NCI-H82 treated with DMSO at 0.1 percent for 48 hours (cell line): ENCODE measurements around the gene PYCARD.
"Not testable (repeated sequence)": the region's sequence is repeated elsewhere in the genome, so short reads cannot be mapped to it uniquely, and the experiment has no call there.

Experiments used
- DNase-seq: peaks from one replicate; lab custom pipeline; 2025; ENCODE audit not compliant: unreplicated experiment; lab: John Stamatoyannopoulos, UW

PYCARD gene

DNA sequence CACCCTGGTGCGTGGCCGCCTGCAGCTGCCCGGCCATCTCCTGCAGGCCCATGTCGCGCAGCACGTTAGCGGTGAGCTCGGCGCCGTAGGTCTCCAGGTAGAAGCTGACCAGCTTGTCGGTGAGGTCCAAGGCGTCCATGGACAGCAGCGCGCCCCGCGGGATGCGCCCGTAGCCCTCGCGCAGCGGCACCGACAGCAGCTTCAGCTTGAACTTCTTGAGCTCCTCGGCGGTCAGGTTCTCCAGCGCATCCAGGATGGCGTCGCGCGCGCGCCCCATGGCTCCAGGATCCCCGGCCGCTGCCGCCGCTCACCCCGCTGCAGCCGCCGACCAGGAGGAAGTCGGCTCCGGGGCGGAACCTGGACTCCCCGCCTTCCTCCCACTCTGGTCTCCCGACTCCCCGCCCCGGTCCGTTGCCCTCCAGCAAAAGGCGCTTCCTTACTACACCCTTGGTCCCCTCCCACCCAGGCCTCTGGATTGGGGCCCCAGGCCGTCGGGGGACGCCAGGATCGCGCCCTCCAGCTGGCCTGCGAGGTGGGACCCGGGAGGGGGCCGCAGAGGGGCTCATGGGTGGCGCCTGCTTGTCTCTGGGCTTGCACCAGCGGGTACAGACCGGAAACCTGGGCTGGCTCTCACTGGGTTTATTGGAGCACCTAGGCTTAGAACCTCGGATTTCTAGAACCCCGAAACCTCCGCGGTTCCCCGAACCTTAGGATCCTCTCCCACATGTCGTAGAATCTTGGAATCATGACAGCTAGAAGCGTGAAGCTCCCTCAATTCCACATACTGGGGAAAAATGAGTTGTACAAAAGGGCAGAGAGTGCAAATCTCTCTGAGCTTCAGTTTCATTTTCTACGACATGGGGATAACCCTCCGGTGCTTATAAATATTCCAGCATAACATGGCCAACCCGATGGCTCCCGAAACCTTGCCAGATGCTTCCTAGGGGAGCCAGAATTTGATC, at the start of gene PYCARD:
TSS of gene PYCARD (minus strand) at position 347 of the 962 bp plus-strand sequence. CDS start at position 277, 70 bp downstream.
- no peak for DNase-seq

DNA sequence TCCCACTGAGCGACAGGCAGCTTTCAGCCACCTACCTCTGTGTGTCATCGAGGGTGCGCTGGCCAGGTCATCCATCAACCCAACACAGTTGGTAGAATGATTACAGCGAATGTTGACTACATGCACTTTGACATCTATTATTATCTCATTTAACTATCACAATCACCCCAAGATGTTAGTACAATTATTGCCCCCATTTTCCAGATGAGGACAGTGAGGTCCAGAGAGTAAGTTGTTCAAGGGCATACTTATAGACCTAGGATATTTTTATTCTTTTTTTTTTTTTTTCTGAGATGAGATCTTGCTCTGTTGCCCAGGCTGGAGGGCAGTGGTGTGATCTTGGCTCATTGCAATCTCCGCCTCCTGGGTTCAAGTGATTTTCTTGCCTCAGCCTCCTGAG, 48.9 kb upstream of the PYCARD start:
- no peak for DNase-seq

DNA sequence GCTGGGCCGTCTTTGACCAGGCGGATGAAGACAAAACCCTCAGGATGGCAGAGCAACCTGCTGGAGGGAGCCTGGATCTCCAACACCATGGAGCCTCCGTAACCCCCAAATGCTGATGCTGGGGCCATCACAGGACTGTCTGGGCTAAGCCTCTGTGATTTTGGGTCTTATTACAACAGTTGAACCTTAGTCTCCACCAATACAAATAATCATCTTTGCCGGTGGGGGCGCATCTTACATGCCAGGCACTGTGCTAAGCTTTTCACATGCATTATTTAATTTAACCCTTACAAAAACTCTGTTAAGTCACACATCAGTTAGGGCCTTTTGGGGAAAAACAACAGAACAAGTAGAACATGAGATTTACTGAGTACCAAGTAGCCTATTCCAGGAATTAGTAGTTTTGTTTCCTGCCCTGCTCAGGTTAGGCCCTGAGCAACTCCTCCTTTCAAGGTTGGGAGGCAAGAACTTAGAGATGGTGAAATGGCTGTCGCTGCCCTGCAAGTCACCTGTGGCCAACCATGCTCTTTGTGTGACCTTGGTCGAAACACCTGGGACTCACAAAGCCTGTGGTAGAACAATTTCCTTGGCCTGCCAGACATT, 48.3 kb upstream of the PYCARD start:
- no peak for DNase-seq

DNA sequence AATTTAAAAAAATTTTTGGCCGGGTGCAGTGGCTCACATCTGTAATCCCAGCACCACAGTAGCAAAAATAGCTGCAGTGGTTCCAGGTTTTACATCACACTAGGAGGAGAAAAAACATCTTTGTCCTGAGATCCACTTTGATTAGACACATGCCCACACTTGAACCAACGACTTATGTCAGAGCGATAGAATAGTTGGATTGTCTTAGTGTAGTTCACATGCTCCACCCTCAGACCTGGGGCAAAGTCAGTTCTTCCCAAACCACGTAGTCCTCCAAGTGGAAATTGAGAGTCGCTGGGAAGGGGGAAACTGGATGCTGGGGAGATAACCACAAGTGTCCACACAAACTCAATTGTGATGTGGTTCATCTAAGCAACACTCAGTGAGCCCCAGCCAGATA, 45.8 kb upstream of the PYCARD start:
- DNase-seq, result no peak

DNA sequence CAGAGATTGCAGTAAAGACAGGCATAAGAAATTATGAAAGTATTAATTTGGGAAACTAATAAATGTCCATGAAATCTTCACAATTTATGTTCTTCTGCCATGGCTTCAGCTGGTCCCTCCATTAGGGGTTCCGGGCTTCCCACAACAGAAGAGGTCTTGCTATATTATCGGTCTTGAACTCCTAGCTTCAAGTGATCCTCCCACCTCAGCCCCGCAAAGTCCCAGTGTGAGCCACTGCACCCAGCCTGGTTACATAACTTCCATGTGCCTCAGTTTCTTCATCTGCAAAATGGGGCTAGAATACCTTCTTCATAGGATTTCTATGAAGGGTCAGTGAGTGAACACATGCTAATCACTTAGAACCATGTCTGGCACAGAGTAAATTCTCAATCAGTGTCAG, 43.7 kb upstream of the PYCARD start:
- no peak for DNase-seq

DNA sequence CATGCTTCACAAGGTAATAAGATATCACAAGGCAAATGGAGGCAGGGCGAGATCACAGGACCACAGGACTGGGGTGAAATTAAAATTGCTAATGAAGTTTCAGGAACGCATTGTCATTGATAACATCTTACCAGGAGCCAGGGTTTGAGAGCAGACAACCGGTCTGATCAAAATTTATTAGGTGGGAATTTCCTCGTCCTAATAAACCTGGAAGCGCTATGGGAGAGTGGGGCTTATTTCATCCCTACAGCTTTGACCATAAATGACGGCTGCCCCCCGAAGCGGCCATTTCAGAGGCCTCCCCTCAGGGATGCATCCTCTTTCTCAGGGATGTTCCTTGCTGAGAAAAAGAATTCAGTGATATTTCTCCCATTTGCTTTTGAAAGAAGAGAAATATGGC, 43.0 kb upstream of the PYCARD start:
- DNase-seq, result not testable (repeated sequence)

DNA sequence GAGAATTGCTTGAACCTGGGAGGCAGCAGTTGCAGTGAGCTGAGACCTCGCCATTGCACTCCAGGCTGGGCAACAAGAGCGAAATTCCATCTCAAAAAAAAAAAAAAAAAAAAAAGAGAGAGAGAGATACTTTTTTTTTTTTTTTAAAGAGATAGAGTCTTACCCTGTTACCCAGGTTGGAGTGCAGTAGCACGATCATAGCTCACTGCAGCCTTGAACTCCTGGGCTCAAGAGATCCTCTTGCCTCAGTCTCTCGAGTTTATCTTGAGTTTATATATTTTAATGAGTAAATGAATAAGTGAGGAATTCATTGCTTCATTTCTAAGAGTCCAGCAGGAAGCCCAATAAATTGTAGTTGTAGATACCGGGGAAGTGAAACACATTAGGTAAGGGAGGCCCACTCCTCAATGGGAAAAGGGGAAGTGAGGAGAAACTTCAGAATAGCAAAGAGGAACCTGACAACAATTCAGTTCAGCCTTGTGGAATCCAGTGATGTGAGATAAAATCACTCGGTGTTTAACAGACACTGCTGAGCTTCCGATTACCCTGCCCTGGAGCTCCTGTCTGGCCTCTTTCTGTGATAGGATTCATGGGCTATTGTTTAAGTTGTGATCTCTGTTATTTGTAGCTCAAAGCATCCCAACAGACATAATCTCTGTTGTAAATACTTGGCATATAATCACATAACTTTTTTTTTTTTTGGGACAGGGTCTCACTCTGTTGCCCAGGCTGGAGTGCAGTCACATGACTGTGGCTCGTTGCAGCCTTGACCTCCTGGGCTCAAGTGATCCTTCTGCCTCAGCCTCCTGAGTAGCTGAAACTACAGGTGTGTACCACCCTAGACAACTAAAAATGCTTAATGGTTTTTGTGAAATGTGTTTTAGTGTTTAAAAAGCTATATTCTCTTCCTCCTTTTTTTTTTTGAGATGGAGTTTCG, 41.4 kb upstream of the PYCARD start:
- no peak for DNase-seq

DNA sequence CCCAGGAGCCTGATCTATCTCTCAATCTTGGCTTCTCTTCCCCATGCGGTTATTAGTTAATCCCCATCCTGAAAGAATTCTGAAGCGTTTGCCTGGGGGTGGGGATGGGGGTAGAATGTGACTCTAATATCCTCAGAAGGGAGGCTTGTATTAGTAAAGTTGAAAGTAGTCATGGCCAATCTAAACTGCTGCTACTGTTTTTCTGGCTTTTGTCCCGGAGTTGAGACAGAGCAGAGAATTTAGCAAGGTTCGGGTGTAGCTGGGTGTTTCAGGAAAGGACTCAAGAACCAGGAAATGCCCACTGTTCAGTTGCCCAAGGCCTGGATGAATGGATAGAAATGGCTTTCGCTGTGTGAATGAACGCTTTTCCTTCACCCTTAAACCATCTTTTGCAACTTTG, 39.6 kb upstream of the PYCARD start:
- DNase-seq, result no peak

DNA sequence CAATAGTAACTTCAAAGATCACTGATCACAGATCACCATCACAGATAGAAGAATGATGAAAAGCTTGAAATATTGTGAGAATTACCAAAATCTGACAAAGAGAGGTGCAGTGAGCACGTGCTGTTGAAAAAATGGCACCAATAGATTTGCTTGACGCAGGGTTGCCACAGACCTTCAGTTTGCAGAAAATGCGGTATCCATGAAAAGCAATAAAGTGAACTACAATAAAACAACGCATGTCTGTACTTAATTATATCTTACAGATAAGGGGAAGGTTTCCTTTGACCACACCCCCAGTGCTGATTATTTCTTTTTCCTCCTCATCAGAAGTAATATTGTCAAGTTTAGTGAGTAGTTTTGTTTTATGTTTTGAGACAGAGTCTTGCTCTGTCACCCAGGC, 35.5 kb upstream of the PYCARD start:
- no peak for DNase-seq

DNA sequence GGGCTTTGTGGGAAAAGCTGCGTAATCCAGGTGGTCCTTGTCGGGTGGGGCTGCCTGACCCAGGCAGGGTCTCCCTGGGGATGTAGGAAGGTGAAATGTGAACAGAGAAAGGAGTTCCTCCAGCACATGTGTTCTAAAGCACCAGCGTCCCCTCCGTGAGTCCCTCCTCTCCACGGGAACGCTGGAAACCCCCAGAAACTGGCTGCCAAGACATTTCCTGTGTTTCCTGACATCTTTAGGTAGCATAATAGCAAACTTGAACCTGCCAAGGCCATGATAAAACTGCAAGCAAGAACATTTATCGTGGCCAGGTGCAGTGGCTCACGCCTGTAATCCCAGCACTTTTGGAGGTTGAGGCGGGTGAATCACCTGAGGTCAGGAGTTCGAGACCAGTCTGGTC, 26.9 kb upstream of the PYCARD start:
- DNase-seq, result no peak

DNA sequence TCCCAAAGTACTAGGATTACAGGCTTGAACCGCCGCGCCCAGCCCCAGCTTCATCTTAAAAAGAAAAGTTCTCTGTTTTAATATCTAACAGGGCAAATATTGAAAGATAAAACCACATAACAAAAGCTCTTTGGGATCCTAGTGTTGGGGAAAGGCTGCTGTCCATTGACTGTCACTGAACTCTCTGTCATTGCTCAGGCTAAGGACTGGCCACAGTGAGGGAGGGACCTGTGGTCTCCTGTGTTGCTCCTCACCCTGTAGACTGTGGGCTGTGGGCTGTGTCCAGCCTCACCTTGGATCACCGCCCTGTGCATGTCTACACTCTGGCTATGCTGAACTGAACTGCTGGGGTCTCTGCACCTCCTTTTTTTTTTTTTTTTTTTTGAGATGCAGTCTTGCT, 25.6 kb upstream of the PYCARD start:
- DNase-seq, result no peak

DNA sequence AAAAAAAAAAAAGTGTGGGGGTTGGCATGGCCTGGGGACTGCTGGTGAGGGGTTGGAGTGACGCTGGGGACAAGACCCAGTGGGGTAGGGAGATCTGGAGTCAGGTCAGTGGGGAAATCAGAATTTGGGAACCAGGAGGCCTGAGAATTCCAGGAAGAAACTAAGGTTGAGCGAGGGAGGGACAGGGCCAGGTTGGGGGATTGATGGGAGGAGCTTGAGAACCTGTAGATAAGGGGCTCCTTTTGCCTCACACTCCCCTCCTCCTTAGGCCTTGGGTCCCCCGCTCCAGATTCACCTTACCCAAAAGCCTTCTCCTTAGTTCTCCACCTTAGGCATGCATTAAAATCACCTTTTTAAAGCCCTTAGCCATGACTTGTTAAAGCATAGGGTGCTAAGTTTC, 22.6 kb upstream of the PYCARD start:
- DNase-seq, result no peak

DNA sequence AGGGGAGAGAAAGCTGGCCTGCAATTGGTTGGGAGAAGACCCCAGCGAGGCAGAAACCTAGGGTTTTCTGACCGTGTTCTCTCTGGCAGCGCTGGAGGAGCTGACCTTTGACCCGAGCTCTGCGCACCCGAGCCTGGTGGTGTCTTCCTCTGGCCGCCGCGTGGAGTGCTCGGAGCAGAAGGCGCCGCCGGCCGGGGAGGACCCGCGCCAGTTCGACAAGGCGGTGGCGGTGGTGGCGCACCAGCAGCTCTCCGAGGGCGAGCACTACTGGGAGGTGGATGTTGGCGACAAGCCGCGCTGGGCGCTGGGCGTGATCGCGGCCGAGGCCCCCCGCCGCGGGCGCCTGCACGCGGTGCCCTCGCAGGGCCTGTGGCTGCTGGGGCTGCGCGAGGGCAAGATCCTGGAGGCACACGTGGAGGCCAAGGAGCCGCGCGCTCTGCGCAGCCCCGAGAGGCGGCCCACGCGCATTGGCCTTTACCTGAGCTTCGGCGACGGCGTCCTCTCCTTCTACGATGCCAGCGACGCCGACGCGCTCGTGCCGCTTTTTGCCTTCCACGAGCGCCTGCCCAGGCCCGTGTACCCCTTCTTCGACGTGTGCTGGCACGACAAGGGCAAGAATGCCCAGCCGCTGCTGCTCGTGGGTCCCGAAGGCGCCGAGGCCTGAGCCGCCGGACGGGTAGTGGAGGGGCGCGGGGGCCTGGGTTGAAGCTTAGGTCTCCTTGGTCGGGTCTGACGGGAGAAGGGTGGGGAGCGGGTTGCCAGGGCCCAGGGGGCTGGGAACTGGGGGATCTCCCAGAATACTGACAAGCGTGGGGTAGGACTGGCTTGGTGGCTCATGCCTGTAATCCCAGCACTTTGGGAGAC, 21.8 kb upstream of the PYCARD start:
- no peak for DNase-seq

DNA sequence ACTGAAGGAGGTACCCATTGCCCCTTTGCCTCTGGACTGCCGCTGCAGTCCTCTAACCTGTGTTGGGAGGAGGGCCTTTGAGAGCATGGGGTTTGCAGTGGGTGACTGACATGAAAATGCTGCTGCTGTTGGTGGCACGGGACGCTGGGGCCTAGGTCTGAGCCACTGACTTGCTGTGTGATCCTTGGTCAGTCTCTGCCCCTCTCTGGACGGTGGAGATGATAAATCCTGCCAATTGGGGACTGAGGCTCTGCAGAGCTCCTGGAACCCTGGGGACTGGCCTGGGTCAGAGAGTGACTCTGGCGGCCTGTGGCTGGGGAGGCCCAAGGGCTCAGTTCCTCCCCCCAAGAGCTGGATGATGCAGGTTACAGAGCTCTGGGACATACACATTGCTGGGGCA, 20.5 kb upstream of the PYCARD start:
- no peak for DNase-seq

DNA sequence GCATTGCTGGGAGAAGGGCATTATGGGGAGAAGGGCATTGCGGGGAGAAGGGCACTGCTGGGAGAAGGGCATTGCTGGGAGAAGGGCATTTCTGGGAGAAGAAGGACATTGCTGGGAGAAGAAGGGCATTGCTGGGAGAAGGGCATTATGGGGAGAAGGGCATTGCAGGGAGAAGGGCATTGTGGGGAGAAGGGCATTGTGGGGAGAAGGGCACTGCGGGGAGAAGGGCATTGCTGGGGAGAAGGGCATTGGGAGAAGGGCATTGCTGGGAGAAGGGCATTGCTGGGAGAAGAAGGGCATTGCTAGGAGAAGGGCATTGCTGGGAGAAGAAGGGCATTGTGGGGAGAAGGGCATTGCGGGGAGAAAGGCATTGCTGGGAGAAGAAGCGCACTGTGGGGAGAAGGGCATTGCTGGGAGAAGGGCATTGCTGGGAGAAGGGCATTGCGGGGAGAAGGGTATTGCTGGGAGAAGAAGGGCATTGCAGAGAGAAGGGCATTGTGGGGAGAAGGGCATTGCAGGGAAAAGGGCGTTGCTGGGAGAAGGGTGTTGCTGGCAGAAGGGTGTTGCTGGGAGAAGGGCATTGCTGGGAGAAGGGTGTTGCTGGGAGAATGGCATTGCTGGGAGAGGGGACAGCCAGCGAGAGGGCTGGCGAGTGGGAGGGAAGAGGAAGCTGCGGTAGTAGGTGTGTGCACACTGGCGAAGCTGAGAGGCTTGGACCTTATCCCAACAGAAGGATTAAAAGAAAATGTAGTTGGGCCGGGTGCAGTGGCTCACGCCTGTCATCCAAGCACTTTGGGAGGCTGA, 19.0 kb upstream of the PYCARD start:
- no peak for DNase-seq

DNA sequence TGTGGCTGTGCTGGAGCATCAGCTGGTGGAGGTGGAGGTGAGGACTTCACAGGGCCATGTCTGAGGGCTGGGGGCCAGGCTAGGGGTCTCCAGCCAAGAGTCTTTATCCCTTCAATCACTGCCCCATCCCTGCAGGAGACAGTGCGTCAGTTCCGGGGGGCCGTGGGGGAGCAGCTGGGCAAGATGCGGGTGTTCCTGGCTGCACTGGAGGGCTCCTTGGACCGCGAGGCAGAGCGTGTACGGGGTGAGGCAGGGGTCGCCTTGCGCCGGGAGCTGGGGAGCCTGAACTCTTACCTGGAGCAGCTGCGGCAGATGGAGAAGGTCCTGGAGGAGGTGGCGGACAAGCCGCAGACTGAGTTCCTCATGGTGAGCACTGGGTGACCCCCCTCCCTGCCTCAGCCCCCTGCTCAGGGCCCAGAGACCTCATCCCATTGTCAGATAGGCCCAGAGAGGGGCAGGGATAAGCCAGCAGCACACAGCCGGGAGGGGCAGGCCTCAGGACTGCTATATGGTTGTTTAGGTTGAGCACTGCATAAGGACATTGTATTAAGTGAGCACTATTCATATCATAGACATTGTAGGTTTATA, 16.7 kb upstream of the PYCARD start:
- no peak for DNase-seq

DNA sequence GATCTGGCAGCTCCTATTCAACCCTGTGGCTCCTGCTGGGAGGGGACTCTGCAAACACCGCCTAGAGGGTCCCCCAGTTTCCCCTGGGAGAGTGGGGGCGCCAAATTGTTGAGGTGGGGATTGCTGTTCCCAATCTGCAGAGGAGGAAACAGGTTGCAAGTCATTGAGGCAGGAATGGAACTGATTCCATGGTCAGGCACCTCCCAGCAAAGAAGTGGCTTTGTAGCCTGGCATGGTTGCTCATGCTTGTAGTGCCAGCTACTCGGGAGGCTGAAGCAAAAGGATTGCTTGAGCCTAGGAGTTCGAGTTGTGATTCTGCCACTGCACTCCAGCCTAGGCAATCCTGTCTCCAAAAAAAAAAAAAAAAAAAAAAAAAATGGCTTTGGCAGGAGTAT, 14.6 kb upstream of the PYCARD start:
- DNase-seq, result no peak

DNA sequence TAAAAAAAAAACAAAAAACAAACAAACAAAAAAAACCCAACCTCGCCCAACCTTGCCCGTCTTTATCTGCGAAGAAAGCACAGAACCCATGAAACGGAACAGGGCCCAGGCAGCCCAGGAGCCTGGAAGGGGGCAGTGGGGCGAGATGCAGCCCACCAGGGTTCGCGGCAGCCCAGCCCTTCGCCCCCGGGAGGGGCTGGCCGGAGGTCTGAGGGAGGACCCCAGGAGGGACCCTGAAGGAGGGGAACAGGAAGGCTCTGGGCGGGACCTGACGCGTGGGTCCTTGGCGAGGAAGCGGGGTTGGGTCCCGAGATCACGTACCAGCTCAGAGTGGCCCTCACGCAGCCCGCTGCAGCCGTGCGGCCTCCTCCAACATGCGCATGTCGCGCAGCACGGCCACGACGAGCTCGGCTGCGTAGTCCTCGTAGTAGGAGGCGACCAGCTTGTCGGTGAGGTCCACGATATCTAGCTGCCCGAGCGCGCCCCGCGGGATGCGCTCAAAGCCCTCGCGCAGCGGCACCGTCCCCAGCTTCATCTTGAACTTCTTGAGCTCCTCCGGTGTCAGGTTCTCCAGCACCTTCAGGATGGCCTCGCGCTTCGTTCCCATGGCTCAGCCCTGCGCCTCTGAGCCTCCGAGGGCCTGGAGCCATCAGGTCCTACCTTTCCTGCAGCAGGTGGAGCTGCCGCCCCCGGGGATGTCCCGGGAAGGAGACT, 14.0 kb upstream of the PYCARD start, which contains the start of gene PYDC1:
TSS of gene PYDC1 (minus strand) at position 714 of the 714 bp plus-strand sequence. CDS start at position 607, 107 bp downstream.
- DNase-seq, result no peak
